GM23338 (cell line): ENCODE results near the gene SFMBT2. TPM values are rescaled to one million over a fixed set of nuclear protein-coding genes. Genes with fewer than 3 reads are reported as not detected.
A peak's percentile ranks its signal among the peaks of the same experiment; 100 is the strongest.

Experiments used
- ATAC-seq: fragments of 200-7000 bp; cut with Tn5 transposase; 3 replicates; pipeline ENCODE4 v1.9.1; 2020
- DNase-seq: peaks from one replicate; pipeline ENCODE4 v3.0.0-alpha.2; 2015; ENCODE audit warnings: low spot score
- H2AFZ ChIP-seq: fragments of 200-600 bp; sonication (generic); 2 replicates; pipeline ENCODE4 v1.8.0; 2016; ENCODE audit warnings: antibody characterized with exemption, mild to moderate bottlenecking, moderate library complexity
- H3F3A ChIP-seq: fragments of 200-600 bp; sonication (generic); replicated peaks from 2 replicates; pipeline ENCODE4 v1.8.0; 2017; ENCODE audit warnings: antibody characterized with exemption, mixed run types, low read depth
- H3K27ac ChIP-seq: fragments of 200-600 bp; sonication (generic); 2 replicates; pipeline ENCODE4 v1.6.1; 2016; ENCODE audit warnings: low read depth
- H3K27me3 ChIP-seq: fragments of 200-600 bp; sonication (generic); 2 replicates; pipeline ENCODE4 v1.8.0; 2016; ENCODE audit warnings: mild to moderate bottlenecking, mixed run types, moderate library complexity; ENCODE audit not compliant: insufficient read depth
- H3K36me3 ChIP-seq: fragments of 200-600 bp; sonication (generic); 2 replicates; pipeline ENCODE4 v1.8.0; 2016; ENCODE audit warnings: mild to moderate bottlenecking; ENCODE audit not compliant: insufficient read depth
- H3K4me1 ChIP-seq: fragments of 200-600 bp; sonication (generic); 2 replicates; pipeline ENCODE4 v1.8.0; 2016; ENCODE audit warnings: mild to moderate bottlenecking, moderate library complexity; ENCODE audit not compliant: insufficient read depth
- H3K4me2 ChIP-seq: fragments of 200-600 bp; sonication (generic); 2 replicates; pipeline ENCODE4 v1.7.1; 2017; ENCODE audit warnings: mixed run types
- H3K4me3 ChIP-seq: fragments of 200-600 bp; sonication (generic); 2 replicates; pipeline ENCODE4 v1.6.1; 2016; ENCODE audit warnings: mixed run types
- H3K79me2 ChIP-seq: fragments of 200-600 bp; sonication (generic); replicated peaks from 2 replicates; pipeline ENCODE4 v1.8.0; 2017; ENCODE audit warnings: mild to moderate bottlenecking; ENCODE audit not compliant: insufficient read depth
- H3K9me2 ChIP-seq: fragments of 200-600 bp; sonication (generic); 2 replicates; pipeline ENCODE4 v1.8.0; 2017; ENCODE audit not compliant: insufficient read depth
- H4K20me1 ChIP-seq: fragments of 200-600 bp; sonication (generic); replicated peaks from 2 replicates; pipeline ENCODE4 v1.8.0; 2017; ENCODE audit warnings: mild to moderate bottlenecking; ENCODE audit not compliant: insufficient read depth
- H3K27ac Mint-ChIP-seq: 2 replicates; pipeline ENCODE4 v1.8.0; 2020; ENCODE audit warnings: inconsistent platforms, mild to moderate bottlenecking, moderate library complexity, mixed read lengths
- H3K27me3 Mint-ChIP-seq: 3 replicates; pipeline ENCODE4 v1.8.0; 2022; ENCODE audit warnings: low read depth, mild to moderate bottlenecking, moderate library complexity, mixed read lengths, inconsistent platforms; ENCODE audit not compliant: insufficient read depth, poor library complexity
- H3K36me3 Mint-ChIP-seq: 3 replicates; pipeline ENCODE4 v1.8.0; 2021; ENCODE audit warnings: low read depth, mild to moderate bottlenecking, inconsistent platforms, moderate library complexity, mixed read lengths
- H3K4me1 Mint-ChIP-seq: 3 replicates; pipeline ENCODE4 v1.8.0; 2020; ENCODE audit warnings: mild to moderate bottlenecking, inconsistent platforms, mixed read lengths
- H3K4me3 Mint-ChIP-seq: 3 replicates; pipeline ENCODE4 v1.8.0; 2021; ENCODE audit warnings: moderate library complexity, mild to moderate bottlenecking, inconsistent platforms, mixed read lengths
- H3K9me3 Mint-ChIP-seq: 3 replicates; pipeline ENCODE4 v1.8.0; 2020; ENCODE audit warnings: moderate library complexity, mild to moderate bottlenecking, inconsistent platforms, mixed read lengths
- CREB1 ChIP-seq: fragments of 250-450 bp; sonication (Bioruptor Pico); IDR thresholded peaks from 2 replicates; pipeline ENCODE4 v1.5.0; 2020; ENCODE audit warnings: low read depth, mild to moderate bottlenecking, moderate library complexity
- EZH2 ChIP-seq: fragments of 200-600 bp; sonication (generic); IDR thresholded peaks from one replicate; pipeline ENCODE4 v1.8.0; 2017; ENCODE audit warnings: antibody characterized with exemption, mild to moderate bottlenecking, low read depth; ENCODE audit not compliant: unreplicated experiment
- JUNB ChIP-seq: IDR thresholded peaks from one replicate; pipeline ENCODE4 v1.6.1; 2016; ENCODE audit warnings: antibody characterized with exemption; ENCODE audit not compliant: unreplicated experiment
- POLR2AphosphoS5 ChIP-seq: IDR thresholded peaks from 2 replicates; pipeline ENCODE4 v1.6.1; 2016; ENCODE audit warnings: antibody characterized with exemption, low read depth
- REST ChIP-seq: IDR thresholded peaks from one replicate; pipeline ENCODE4 v1.6.1; 2018; ENCODE audit warnings: antibody characterized with exemption; ENCODE audit not compliant: unreplicated experiment
- STAT1 ChIP-seq: IDR thresholded peaks from one replicate; pipeline ENCODE4 v1.6.1; 2016; ENCODE audit warnings: antibody characterized with exemption; ENCODE audit not compliant: unreplicated experiment
- polyA plus RNA-seq: library from polyadenylated mRNA; unstranded; fragments of >200 nt; fragmentation: Nextera tagmentation; extraction: Ambion mirVana; gene quantifications from 2 replicates; pipeline ENCODE4 v1.2.1, GENCODE V29; 2016
- total RNA-seq: library from RNA; depleted of rRNA; stranded (reverse); fragments of >200 nt; shearing (Covaris generic); gene quantifications from 2 replicates; pipeline ENCODE4 v1.2.3, GENCODE V29; 2014
- TF ChIP-seq, protein P1 (sequence below): IDR thresholded peaks from 2 replicates; pipeline ENCODE4 v1.6.1; 2016; ENCODE audit warnings: antibody characterized with exemption

SFMBT2 gene
- total and polyA plus RNA-seq, 2 experiments from 2014 or later: 2.7 to 6.7 TPM

GRCh38 chr10:7340179-7340874 lies 70.5 kb downstream of the SFMBT2 start:
- H3K4me1 ChIP-seq: 0 out of 2 replicates have a peak, but pooled peaks cover 11% of the 10 kb centered on the region
- Mint-ChIP-seq H3K27me3 (peaks cover 7% of the 10 kb centered on the region), H3K36me3 (peaks cover 12% of the 10 kb centered on the region; the same call in 1 of the 3 replicates), H3K4me1 (peaks cover 15% of the 10 kb centered on the region; the same call in 2 of the 3 replicates), H3K4me3 (no peak overlapping the region), H3K27ac (peak overlapping the region; percentile 63; the same call in 1 of the 2 replicates), H3K9me3 (peaks cover 5% of the 10 kb centered on the region; the same call in 2 of the 3 replicates)
- no peaks in the 10 kb centered on the region for H3K36me3 ChIP-seq
- H3K27me3 ChIP-seq: no peaks in the 10 kb centered on the region
- H3K4me2 ChIP-seq: no peak overlapping the region
- H3F3A ChIP-seq: no peaks in the 10 kb centered on the region
- ATAC-seq (no peak; the same call in 2 of the 3 replicates), DNase-seq (no peak)
- TF ChIP-seq POLR2AphosphoS5: no peak
- TF ChIP-seq REST: no peak
- TF ChIP-seq, protein P1, sequence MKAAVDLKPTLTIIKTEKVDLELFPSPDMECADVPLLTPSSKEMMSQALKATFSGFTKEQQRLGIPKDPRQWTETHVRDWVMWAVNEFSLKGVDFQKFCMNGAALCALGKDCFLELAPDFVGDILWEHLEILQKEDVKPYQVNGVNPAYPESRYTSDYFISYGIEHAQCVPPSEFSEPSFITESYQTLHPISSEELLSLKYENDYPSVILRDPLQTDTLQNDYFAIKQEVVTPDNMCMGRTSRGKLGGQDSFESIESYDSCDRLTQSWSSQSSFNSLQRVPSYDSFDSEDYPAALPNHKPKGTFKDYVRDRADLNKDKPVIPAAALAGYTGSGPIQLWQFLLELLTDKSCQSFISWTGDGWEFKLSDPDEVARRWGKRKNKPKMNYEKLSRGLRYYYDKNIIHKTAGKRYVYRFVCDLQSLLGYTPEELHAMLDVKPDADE: no peak
- H3K4me3 ChIP-seq: no peak overlapping the region
- H4K20me1 ChIP-seq: no peaks in the 10 kb centered on the region
- no peak overlapping the region for H3K27ac ChIP-seq
- H3K79me2 ChIP-seq: no peaks in the 10 kb centered on the region
- no peak overlapping the region for H2AFZ ChIP-seq
- no peaks in the 10 kb centered on the region; the same call in 1 of the 2 replicates for H3K9me2 ChIP-seq

DNA sequence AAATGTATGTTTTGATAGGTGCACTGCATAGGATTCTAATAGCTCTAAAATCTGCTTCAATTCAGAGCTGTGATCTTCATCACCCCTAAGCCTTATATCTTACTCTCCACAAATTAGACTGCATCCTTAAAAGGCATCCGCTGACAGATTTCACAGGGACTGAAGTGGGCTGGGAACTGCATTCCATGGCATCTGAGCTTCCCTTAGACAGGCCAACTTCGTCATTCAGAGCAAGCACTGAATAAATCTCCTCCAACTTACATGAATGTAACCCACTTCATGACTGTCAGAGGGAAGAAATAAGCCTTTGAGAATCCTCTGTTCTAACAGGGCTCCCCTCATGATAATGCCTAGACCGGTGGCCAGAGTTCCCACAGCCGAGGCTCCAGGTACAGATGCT lies 71.3 kb downstream of the SFMBT2 start:
- no peak for ATAC-seq
- peaks cover 6% of the 10 kb centered on the region for H3K27me3 Mint-ChIP-seq
- no peak for TF ChIP-seq EZH2
- TF ChIP-seq REST: no peak
- no peak for TF ChIP-seq STAT1
- TF ChIP-seq JUNB: no peak
- TF ChIP-seq, protein P1: no peak
- TF ChIP-seq CREB1 (CRISPR knock-in tag): no peak

More for the DNA sequence above, 71.3 kb downstream of the SFMBT2 start:
- H3K4me1 ChIP-seq: peaks cover 16% of the 10 kb centered on the region
- no peak overlapping the region for H3K27ac Mint-ChIP-seq
- no peak for DNase-seq
- no peaks in the 10 kb centered on the region for H3K79me2 ChIP-seq
- no peaks in the 10 kb centered on the region; the same call in 1 of the 2 replicates for H3K9me2 ChIP-seq
- no peak overlapping the region for H3K4me3 Mint-ChIP-seq
- H3F3A ChIP-seq: no peaks in the 10 kb centered on the region
- H2AFZ ChIP-seq: no peak overlapping the region
- peaks cover 12% of the 10 kb centered on the region; the same call in 1 of the 3 replicates for H3K36me3 Mint-ChIP-seq
- no peaks in the 10 kb centered on the region for H3K27me3 ChIP-seq
- H3K9me3 Mint-ChIP-seq: peaks cover 5% of the 10 kb centered on the region; the same call in 2 of the 3 replicates
- H3K4me1 Mint-ChIP-seq: peaks cover 20% of the 10 kb centered on the region; the same call in 2 of the 3 replicates
- no peak overlapping the region for H3K4me2 ChIP-seq
- no peak overlapping the region for H3K4me3 ChIP-seq
- peaks cover 4% of the 10 kb centered on the region; the same call in 1 of the 2 replicates for H4K20me1 ChIP-seq
- H3K36me3 ChIP-seq: no peaks in the 10 kb centered on the region
- 0 out of 2 replicates have a peak overlapping the region, but pooled peaks have one; percentile 45 for H3K27ac ChIP-seq
